Smooth muscle cell of the brain vasculature (primary cell): Measurements from ENCODE around the gene PHPT1.

Source experiments
- DNase-seq: peaks from one replicate; pipeline ENCODE4 v3.0.0-alpha.2; 2012; ENCODE audit warnings: low read depth, low spot score

PHPT1 gene

GRCh38 chr9:136847826-136848392 lies 1.3 kb upstream of the PHPT1 start:
- no peak for DNase-seq

GRCh38 chr9:136848393-136849037 lies 694 bp upstream of the PHPT1 start:
- no peak for DNase-seq

- DNase-seq = no peak
Observed at GRCh38 chr9:136849960-136850865, 1.0 kb downstream of the PHPT1 start.

DNA sequence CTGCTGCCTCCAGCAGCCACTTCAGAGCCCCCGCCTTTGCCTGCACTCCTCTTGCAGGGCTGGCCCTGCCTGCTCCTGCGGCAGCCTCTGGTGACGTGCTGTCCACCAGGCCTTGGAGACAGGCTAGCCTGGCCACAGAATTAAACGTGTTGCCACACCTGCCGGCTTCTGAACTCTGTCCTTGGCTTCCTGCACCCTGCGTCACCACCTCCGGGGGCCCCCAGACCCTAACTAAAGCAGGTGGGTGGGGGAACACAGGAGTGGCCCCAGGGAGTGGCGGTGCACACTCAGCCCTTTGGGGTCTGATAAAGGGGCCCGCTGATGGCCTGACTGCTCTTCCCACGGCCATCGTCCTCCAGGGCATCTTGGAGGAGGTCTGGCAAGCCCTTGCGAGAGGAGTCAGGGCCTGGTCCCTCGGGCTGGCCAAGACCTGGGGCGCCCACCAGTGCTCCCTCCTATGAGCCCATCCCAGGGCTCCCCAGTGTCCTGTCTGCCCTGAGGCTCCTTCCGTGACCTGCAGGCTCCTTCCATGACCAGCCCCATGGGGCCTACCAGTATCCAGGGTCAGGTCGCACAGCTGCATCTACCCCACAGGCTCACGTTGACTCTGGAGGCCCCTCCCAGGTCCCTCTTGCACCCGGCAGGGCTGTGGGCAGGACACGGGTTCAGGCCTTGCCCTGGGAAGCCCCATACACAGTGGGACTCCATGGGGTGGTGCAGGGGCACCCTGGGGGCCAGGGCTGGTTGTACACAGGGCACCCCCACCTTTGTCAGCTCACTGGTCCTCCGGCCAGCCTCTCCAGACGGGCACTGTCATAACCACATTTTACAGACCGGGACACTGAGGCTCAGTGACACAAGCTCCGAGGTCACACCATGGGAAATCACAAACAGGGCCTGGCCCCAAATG lies 1.9 kb downstream of the PHPT1 start:
- no peak for DNase-seq

GRCh38 chr9:136851941-136852663 lies 2.9 kb downstream of the PHPT1 start, which contains the start of gene MAMDC4:
Gene MAMDC4 (plus strand): TSS chr9:136852346. CDS start chr9:136852417, 71 bp downstream.
- no peak for DNase-seq

DNA sequence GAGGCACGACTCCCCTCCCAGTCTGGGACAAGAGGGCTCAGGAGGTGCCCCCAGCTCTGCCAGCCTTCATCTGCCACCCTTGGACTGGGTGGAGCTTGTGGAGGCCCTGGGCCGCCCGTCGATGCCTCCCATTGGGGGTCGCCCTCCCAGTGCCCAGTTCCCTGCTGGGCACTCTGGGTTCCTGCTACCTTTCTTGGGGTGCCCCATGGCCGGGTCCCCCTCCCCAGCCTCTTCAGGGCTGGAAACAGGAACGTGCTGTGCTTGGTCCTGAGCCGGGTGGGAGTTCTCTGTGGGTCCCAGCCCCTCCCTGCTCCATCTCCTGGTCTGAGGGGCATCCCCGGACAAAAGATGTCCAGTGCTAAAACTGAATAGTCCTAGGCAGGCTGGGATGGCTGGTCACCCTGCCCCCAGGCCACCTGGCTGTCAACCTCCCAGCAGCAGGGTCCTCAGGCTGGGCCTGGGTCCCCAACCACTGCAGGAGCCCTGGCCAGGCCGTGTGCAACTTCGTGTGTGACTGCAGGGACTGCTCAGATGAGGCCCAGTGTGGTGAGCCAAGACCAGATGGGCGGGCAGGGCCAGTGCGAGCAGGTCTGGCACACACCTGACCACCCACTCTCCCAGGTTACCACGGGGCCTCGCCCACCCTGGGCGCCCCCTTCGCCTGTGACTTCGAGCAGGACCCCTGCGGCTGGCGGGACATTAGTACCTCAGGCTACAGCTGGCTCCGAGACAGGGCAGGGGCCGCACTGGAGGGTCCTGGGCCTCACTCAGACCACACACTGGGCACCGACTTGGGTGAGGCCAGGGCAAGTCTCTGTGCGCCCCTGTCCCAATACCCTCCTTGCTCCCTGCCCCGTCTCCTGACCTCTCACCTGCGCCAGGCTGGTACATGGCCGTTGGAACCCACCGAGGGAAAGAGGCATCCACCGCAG lies 3.7 kb downstream of the PHPT1 start:
- no peak for DNase-seq

GRCh38 chr9:136853596-136854112 lies 4.4 kb downstream of the PHPT1 start:
- DNase-seq = no peak

DNA sequence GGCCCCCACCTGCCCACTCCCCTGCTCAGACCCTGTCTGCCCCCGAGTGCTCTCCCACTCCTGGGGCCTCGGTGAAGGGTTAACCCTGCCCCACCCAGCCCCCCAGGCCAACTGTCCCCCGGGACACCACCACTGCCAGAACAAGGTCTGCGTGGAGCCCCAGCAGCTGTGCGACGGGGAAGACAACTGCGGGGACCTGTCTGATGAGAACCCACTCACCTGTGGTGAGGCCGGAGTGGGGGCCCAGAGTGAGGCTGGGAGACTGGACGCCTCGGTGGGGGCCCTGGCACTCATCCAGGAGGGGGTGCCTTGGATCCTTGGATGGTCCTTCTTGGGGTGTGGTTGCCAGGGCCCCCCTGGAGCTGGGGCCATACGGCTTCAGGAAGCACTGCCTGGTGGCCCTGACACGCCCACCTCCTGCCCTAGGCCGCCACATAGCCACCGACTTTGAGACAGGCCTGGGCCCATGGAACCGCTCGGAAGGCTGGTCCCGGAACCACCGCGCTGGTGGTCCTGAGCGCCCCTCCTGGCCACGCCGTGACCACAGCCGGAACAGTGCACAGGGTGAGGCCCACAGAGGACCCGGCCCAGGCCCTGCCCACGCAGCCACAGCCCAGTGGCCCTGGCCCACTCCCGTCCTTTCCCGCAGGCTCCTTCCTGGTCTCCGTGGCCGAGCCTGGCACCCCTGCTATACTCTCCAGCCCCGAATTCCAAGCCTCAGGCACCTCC lies 5.1 kb downstream of the PHPT1 start:
- no peak for DNase-seq

DNA sequence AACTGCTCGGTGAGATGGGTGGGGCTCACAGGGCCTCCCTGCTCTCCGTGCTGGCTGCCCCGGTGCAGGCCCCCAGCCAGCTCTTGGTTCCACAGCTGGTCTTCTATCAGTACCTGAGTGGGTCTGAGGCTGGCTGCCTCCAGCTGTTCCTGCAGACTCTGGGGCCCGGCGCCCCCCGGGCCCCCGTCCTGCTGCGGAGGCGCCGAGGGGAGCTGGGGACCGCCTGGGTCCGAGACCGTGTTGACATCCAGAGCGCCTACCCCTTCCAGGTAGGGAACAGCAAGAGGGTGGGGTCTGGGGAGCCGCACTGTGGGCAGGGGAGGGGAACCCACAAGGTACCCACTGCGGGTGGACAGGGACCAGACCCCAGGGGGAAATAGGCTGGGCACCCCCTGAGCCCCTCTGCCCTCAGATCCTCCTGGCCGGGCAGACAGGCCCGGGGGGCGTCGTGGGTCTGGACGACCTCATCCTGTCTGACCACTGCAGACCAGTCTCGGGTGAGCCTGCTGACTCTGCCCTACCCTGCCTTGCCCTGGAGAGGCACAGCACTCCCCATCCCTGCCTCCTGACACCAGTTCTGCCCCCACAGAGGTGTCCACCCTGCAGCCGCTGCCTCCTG lies 5.7 kb downstream of the PHPT1 start:
- no peak for DNase-seq

GRCh38 chr9:136855461-136856078 lies 6.4 kb downstream of the PHPT1 start:
- DNase-seq = no peak

DNA sequence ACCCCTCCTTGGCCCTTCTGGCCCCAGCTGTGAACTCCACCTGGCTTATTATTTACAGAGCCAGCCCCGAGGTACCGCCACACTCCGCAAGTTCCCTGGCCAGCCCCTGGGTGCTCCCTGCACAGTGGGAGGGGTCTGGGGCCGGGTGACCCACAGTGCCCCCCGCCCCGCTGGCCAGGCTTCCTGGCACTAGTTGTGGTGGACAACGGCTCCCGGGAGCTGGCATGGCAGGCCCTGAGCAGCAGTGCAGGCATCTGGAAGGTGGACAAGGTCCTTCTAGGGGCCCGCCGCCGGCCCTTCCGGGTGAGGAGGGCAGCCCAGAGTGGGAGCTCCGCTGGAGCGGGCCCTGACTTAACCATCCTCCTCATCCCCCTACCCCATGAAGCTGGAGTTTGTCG lies 6.9 kb downstream of the PHPT1 start:
- DNase-seq = no peak

GRCh38 chr9:136856541-136857141 lies 7.4 kb downstream of the PHPT1 start:
- DNase-seq = no peak

DNA sequence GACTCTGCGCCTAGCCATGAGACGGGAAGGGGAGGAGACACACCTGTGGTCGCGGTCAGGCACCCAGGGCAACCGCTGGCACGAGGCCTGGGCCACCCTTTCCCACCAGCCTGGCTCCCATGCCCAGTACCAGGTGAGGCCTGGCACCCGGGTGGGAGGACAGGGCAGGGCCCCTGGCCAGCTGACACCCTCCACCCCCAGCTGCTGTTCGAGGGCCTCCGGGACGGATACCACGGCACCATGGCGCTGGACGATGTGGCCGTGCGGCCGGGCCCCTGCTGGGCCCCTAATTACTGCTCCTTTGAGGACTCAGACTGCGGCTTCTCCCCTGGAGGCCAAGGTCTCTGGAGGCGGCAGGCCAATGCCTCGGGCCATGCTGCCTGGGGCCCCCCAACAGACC lies 8.0 kb downstream of the PHPT1 start:
- no peak for DNase-seq

DNA sequence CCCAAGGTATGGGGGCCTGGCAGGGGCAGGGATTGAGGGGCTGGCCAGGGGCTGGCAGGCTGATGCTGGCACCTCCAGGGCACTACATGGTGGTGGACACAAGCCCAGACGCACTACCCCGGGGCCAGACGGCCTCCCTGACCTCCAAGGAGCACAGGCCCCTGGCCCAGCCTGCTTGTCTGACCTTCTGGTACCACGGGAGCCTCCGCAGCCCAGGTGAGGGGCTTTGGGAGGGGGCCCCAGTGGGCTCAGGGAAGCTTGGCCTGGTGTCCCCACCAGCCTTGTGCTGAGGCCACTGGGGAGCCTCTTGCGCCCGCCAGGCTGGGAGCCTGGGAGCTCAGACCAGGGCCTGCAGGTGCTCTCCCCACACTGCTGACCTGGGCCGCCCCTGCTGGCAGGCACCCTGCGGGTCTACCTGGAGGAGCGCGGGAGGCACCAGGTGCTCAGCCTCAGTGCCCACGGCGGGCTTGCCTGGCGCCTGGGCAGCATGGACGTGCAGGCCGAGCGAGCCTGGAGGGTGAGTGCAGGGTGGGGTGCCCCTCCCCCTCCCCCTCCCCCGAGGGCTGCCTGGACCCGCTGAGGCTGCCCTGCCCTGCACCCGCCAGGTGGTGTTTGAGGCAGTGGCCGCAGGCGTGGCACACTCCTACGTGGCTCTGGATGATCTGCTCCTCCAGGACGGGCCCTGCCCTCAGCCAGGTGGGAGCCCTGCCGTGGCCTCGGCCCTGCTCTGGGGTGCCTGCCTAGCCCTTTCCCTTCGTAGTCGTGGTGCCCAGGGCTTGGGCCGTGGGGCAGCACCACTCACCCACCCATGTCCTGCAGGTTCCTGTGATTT lies 8.6 kb downstream of the PHPT1 start:
- no peak for DNase-seq

DNA sequence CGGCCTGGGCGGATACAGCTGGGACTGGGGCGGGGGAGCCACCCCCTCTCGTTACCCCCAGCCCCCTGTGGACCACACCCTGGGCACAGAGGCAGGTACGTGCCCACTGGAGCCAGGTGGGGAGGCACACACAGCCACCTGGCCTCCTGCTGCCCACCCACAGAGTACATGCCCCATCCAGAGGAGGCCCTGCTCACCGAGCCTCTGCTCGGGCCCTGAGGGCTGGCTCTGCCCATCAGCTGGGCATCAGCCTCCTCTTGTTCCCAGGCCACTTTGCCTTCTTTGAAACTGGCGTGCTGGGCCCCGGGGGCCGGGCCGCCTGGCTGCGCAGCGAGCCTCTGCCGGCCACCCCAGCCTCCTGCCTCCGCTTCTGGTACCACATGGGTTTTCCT lies 9.2 kb downstream of the PHPT1 start:
- DNase-seq = no peak

DNA sequence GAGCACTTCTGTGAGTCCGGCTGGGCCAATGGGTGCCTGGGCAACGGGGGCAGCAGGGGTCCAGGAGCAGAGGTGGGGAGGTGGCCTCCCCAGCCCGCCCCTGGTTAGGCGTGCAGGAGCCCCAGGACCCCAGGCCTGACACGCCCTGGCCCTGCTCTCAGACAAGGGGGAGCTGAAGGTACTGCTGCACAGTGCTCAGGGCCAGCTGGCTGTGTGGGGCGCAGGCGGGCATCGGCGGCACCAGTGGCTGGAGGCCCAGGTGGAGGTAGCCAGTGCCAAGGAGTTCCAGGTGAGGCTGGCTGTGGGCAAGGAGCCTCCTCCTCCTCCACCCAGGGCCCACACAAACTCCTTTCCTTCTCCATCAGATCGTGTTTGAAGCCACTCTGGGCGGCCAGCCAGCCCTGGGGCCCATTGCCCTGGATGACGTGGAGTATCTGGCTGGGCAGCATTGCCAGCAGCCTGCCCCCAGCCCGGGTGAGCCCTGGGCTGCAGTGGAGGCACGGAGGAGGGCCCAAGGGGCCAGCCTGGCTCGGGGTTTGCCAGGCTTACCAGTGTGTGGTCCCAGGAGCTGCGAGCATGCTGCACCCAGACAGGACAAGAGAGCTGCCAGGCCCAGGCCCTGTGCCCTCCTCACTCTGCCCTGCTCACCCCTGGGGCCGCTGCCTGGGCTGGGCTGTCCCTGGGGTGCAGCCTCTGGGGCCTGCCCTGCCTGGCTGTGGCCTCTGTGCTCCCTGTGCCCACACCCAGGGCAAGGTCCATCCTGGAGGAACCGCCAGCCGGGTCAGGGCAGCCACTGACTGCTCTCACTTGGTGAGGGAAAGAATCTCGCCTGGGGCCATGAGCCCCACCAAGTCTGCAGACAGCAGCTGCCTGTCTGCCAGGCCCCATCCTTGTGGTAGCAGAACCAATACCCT lies 9.9 kb downstream of the PHPT1 start:
- DNase-seq = no peak
